GM12891 (cell line): ENCODE results near the gene DYSF.

ENCODE experiments used
- PAX5 ChIP-seq: IDR thresholded peaks from 2 replicates; pipeline ENCODE4 v1.6.1; 2011; ENCODE audit warnings: low read length, moderate library complexity, mild to moderate bottlenecking; ENCODE audit not compliant: insufficient read depth, severe bottlenecking
- POLR2A ChIP-seq: IDR thresholded peaks from 2 replicates; pipeline ENCODE4 v1.6.1; 2011; ENCODE audit warnings: low read depth, low read length, control low read depth
- POLR2AphosphoS5 ChIP-seq: IDR thresholded peaks from 2 replicates; pipeline ENCODE4 v1.6.1; 2011; ENCODE audit warnings: low read depth, low read length, control low read depth
- SPI1 ChIP-seq: IDR thresholded peaks from 2 replicates; pipeline ENCODE4 v1.6.1; 2011; ENCODE audit warnings: low read depth, low read length, control low read depth
- TAF1 ChIP-seq: IDR thresholded peaks from 2 replicates; pipeline ENCODE4 v1.6.1; 2011; ENCODE audit warnings: low read depth, low read length, control low read depth

GRCh38 chr2:71419145-71419544 lies 34.2 kb upstream of the DYSF start:
- TF ChIP-seq POLR2A (no peak), POLR2AphosphoS5 (no peak), TAF1 (no peak), PAX5 (no peak), SPI1 (no peak)
